Ishikawa (cell line): ENCODE data around the gene FGF2.

Experiments used
- CEBPB ChIP-seq: IDR thresholded peaks from 2 replicates; pipeline ENCODE4 v1.6.1; 2012
- EGR1 ChIP-seq: IDR thresholded peaks from 2 replicates; pipeline ENCODE4 v1.6.1; 2012
- EP300 ChIP-seq: IDR thresholded peaks from 2 replicates; pipeline ENCODE4 v1.6.1; 2012; ENCODE audit warnings: borderline replicate concordance
- FOXM1 ChIP-seq: IDR thresholded peaks from 2 replicates; pipeline ENCODE4 v1.6.1; 2012; ENCODE audit warnings: low read depth, borderline replicate concordance
- MAX ChIP-seq: IDR thresholded peaks from 2 replicates; pipeline ENCODE4 v1.6.1; 2012
- NFIC ChIP-seq: IDR thresholded peaks from 2 replicates; pipeline ENCODE4 v1.6.1; 2012
- RAD21 ChIP-seq: IDR thresholded peaks from 2 replicates; pipeline ENCODE4 v1.6.1; 2012; ENCODE audit warnings: low read depth
- TAF1 ChIP-seq: IDR thresholded peaks from 2 replicates; pipeline ENCODE4 v1.6.1; 2012; ENCODE audit warnings: low read depth, mild to moderate bottlenecking
- TCF12 ChIP-seq: IDR thresholded peaks from 2 replicates; pipeline ENCODE4 v1.6.1; 2012; ENCODE audit warnings: low read depth
- USF1 ChIP-seq: IDR thresholded peaks from 2 replicates; pipeline ENCODE4 v1.6.1; 2012
- YY1 ChIP-seq: IDR thresholded peaks from 2 replicates; pipeline ENCODE4 v1.6.1; 2012; ENCODE audit warnings: low read depth
- TF ChIP-seq, protein P1 (sequence below): IDR thresholded peaks from 2 replicates; pipeline ENCODE4 v1.6.1; 2012; ENCODE audit warnings: low read depth, mild to moderate bottlenecking

DNA sequence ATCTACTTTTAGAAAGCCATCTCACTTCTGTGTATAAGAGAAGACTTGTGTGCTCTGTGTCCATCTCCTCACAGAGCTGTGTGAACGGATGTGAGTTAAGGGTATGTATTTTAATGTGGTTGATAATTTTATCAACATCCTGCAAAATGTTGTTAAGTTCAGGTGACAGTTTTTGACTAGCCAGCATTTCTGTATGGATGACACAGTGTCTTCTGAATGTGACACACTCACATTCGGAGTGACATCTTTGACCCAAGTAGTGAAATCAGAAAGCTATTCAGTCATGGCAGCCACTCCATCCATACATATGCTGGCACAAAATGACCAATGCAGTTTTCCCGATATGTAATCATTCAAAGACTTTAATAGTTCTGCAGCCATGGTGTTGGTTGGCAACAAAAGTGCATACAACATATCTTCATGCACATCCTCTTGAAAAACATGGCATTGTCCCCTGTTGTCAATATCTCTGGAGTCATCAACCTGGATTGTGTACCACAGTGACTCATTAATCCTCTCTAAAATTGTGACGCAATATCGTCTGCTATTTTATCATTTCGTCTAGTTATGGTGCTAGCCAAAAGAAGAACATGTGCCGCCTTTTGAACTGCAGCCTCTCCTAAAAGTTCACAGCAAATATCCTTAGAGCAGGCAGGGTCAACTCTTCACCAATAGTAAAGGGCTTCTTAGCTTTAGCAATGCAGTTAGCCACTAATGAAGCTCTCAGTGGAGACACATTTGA is 6.8 kb upstream of the FGF2 start:
- no peak for TF ChIP-seq EP300
- no peak for TF ChIP-seq RAD21
- no peak for TF ChIP-seq FOXM1
- TF ChIP-seq, protein P1, sequence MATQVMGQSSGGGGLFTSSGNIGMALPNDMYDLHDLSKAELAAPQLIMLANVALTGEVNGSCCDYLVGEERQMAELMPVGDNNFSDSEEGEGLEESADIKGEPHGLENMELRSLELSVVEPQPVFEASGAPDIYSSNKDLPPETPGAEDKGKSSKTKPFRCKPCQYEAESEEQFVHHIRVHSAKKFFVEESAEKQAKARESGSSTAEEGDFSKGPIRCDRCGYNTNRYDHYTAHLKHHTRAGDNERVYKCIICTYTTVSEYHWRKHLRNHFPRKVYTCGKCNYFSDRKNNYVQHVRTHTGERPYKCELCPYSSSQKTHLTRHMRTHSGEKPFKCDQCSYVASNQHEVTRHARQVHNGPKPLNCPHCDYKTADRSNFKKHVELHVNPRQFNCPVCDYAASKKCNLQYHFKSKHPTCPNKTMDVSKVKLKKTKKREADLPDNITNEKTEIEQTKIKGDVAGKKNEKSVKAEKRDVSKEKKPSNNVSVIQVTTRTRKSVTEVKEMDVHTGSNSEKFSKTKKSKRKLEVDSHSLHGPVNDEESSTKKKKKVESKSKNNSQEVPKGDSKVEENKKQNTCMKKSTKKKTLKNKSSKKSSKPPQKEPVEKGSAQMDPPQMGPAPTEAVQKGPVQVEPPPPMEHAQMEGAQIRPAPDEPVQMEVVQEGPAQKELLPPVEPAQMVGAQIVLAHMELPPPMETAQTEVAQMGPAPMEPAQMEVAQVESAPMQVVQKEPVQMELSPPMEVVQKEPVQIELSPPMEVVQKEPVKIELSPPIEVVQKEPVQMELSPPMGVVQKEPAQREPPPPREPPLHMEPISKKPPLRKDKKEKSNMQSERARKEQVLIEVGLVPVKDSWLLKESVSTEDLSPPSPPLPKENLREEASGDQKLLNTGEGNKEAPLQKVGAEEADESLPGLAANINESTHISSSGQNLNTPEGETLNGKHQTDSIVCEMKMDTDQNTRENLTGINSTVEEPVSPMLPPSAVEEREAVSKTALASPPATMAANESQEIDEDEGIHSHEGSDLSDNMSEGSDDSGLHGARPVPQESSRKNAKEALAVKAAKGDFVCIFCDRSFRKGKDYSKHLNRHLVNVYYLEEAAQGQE: no peak
- TF ChIP-seq TCF12: no peak
- no peak for TF ChIP-seq CEBPB
- no peak for TF ChIP-seq MAX
- TF ChIP-seq NFIC: no peak
- no peak for TF ChIP-seq YY1
- no peak for TF ChIP-seq TAF1
- no peak for TF ChIP-seq USF1
- no peak for TF ChIP-seq EGR1
